ENCODE data around the gene DIS3L2.

GRCh38 chr2:231936491-231936890, 25.0 kb upstream of the DIS3L2 start:
- no peak for TF ChIP-seq MLX (CRISPR knock-in tag; IDR thresholded peaks at IDR 0.05)
- TF ChIP-seq CREM (CRISPR knock-in tag; IDR thresholded peaks at IDR 0.05) = no peak
- TF ChIP-seq TEAD4 (CRISPR knock-in tag; IDR thresholded peaks at IDR 0.05) = no peak
- no peak for TF ChIP-seq CTCF (IDR thresholded peaks at IDR 0.05)
- TF ChIP-seq, protein P1, sequence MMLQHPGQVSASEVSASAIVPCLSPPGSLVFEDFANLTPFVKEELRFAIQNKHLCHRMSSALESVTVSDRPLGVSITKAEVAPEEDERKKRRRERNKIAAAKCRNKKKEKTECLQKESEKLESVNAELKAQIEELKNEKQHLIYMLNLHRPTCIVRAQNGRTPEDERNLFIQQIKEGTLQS (CRISPR knock-in tag; conservative IDR thresholded peaks at IDR 0.05) = no peak
- no peak for TF ChIP-seq FOXK1 (CRISPR knock-in tag; IDR thresholded peaks at IDR 0.05)

Data from WTC11 (cell line).